GM12864 (cell line): ENCODE results near the gene ICE2.

Experiments
- DNase-seq: peaks from one replicate; pipeline ENCODE4 v3.0.0-alpha.2; 2011; ENCODE audit warnings: low read depth
- H3K4me3 ChIP-seq: 2 replicates; pipeline ENCODE4 v1.5.1; 2011; ENCODE audit warnings: mild to moderate bottlenecking, low read depth, low read length, control low read depth
- TF ChIP-seq, protein P1 (sequence below): IDR thresholded peaks from 2 replicates; pipeline ENCODE4 v1.5.1; 2011; ENCODE audit warnings: low read depth, mild to moderate bottlenecking, moderate library complexity, low read length, control low read depth, inconsistent platforms; ENCODE audit errors: missing control alignments

ICE2 gene

GRCh38 chr15:60372756-60373155, 106.2 kb downstream of the ICE2 start:
- DNase-seq, result no peak
- no peak overlapping the region for H3K4me3 ChIP-seq
- TF ChIP-seq, protein P1, sequence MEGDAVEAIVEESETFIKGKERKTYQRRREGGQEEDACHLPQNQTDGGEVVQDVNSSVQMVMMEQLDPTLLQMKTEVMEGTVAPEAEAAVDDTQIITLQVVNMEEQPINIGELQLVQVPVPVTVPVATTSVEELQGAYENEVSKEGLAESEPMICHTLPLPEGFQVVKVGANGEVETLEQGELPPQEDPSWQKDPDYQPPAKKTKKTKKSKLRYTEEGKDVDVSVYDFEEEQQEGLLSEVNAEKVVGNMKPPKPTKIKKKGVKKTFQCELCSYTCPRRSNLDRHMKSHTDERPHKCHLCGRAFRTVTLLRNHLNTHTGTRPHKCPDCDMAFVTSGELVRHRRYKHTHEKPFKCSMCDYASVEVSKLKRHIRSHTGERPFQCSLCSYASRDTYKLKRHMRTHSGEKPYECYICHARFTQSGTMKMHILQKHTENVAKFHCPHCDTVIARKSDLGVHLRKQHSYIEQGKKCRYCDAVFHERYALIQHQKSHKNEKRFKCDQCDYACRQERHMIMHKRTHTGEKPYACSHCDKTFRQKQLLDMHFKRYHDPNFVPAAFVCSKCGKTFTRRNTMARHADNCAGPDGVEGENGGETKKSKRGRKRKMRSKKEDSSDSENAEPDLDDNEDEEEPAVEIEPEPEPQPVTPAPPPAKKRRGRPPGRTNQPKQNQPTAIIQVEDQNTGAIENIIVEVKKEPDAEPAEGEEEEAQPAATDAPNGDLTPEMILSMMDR, result no peak

DNA sequence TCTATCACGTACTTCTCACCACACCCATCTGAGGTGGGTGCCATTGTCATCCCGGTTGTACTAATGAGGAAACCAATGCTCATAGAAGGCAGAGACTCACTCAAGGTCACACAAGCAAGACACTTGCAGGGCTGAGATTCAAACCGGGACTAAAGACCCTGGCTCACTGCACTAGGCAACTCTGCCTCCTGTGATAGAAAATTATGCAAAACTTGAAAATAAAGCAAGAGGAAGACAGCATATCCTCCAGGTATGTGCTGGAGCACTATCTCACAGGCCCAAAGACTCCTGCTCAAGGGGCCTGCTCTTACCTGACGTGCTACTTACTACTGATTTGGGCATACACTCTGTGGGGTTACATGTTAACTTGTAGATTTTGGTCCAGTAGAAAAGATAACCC, 106.7 kb downstream of the ICE2 start:
- no peak overlapping the region for H3K4me3 ChIP-seq
- TF ChIP-seq, protein P1, result no peak
- DNase-seq, result no peak

DNA sequence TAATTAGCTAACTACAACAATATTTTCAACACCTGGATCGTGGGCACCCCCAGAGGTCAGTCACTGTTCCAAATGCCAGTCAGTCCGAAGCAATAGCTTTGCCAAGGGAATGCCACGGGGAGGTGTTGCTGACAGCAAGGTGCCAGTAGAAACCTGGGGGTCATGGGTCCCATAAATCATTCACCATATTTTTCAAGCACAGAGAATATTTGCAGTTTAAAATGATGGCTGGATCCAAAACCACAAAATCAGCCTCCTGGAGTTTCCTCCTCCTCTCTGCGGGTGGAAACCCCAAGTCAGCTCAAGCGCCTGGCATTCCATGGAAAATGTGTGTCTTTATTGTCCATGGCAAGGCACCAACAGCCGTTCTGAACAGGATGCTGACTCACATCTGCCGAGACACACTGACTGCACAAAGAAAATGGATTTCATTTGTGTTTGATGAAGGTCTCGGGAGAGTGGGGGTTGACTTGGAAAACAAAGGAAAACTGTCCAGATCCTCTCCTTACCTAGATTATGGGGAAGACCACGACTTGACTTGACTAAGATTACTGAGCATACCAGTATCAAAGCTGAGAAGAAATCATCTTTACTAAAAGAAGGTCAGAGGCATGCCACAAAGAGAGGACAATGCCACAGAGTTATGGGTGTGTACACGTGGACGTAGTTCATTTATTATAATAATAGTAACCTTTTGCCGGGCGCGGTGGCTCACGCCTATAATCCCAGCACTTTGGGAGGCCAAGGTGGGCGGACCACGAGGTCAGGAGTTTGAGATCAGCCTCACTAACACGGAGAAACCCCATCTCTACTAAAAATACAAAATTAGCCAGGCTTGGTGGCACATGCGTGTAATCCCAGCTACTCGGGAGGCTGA, 107.5 kb downstream of the ICE2 start:
- H3K4me3 ChIP-seq, result no peak overlapping the region
- TF ChIP-seq, protein P1, result no peak
- no peak for DNase-seq

- DNase-seq, result no peak
- TF ChIP-seq, protein P1, result no peak
- no peak overlapping the region for H3K4me3 ChIP-seq
Observed at GRCh38 chr15:60370869-60371136, 108.1 kb downstream of the ICE2 start.

DNA sequence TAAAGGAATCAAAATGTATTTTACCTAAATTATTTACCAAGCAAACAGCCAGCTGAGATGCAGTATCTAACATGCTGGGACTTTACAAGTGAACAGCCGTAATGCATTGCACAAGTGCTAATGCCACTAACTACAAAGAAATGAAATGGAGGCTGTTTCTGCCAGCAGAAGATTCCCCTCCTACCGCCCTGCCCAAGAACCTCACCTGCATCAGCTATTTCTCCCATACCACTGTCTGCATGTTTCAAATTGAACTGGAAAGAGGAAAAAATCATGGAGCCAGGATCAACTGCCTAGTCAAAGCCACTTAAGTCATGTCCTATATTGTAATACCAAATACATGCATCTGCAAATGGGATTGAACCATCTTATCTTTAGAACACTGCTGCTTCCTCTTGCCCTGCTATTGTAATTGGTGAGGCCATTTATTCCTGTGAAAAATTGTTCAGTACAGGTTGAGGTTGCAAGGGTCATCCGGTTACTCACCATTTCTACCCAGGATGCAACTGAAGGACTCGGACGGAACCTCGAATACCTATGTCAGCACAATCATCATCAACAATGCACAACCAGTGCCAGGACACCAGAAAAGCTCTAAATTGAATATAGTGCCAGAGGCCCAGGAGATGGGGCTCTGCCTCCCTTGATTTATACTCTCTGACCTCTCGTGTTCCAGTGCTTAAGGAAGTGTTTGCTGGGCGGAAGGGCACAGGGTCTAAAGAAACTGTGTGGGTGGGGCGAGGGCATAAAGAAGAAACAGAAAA, 108.7 kb downstream of the ICE2 start:
- no peak overlapping the region for H3K4me3 ChIP-seq
- TF ChIP-seq, protein P1, result no peak
- no peak for DNase-seq

GRCh38 chr15:60369696-60370095, 109.2 kb downstream of the ICE2 start:
- no peak for DNase-seq
- H3K4me3 ChIP-seq, result no peak overlapping the region
- TF ChIP-seq, protein P1, result no peak
